ENCODE measurements around the gene ANKRD44. TPM values are rescaled to one million over a fixed set of nuclear protein-coding genes. Genes with fewer than 3 reads are reported as not detected.

Gene ANKRD44
- total RNA-seq, 4 donors from 2014 or later, result 24.4 to 51.8 (median 35.7) TPM

GRCh38 chr2:197195518-197195917, 115.1 kb downstream of the ANKRD44 start:
- Histone ChIP-seq H3K4me3 (no peak overlapping the region), H3K9me3 (no peaks in the 10 kb centered on the region), H3K27me3 (no peaks in the 10 kb centered on the region), H3K27ac (peak overlapping the region; percentile 40 to 74 (median 65)), H3K4me1 (peaks cover 8 to 79% (median 29%) of the 10 kb centered on the region in 3 donors), H3K36me3 (no peaks in the 10 kb centered on the region)
- ATAC-seq, result no peak
- TF ChIP-seq CTCF (IDR thresholded peaks at IDR 0.05), result no peak
- TF ChIP-seq POLR2AphosphoS5 (IDR thresholded peaks at IDR 0.05), result no peak
- TF ChIP-seq EP300 (IDR thresholded peaks at IDR 0.05), result no peak
- TF ChIP-seq POLR2A (IDR thresholded peaks at IDR 0.05), result no peak
- WGBS, 2 donors (ENCODE audit: low coverage in 1 of 2), result 5 to 19% methylated on average over 3 of the region's 3 CpGs

- Histone ChIP-seq H3K36me3 (no peaks in the 10 kb centered on the region), H3K27ac (no peak overlapping the region), H3K27me3 (no peaks in the 10 kb centered on the region), H3K4me3 (no peak overlapping the region), H3K4me1 (peaks cover 13 to 56% (median 17%) of the 10 kb centered on the region in 3 donors), H3K9me3 (no peaks in the 10 kb centered on the region)
- TF ChIP-seq CTCF (IDR thresholded peaks at IDR 0.05) (no peak), POLR2A (IDR thresholded peaks at IDR 0.05) (no peak), POLR2AphosphoS5 (IDR thresholded peaks at IDR 0.05) (no peak), EP300 (IDR thresholded peaks at IDR 0.05) (no peak)
- WGBS, 2 donors (ENCODE audit: low coverage in 1 of 2), result 67 to 83% methylated on average over 2 of the region's 2 CpGs
- no peak for ATAC-seq
Measured at GRCh38 chr2:197191940-197192322, 118.6 kb downstream of the ANKRD44 start.

- H3K4me3 ChIP-seq, result no peak overlapping the region
- TF ChIP-seq CTCF (IDR thresholded peaks at IDR 0.05) (peak; percentile 49 to 69 (median 64)), POLR2AphosphoS5 (IDR thresholded peaks at IDR 0.05) (no peak)
- peaks cover 10 to 50% (median 12%) of the 10 kb centered on the region in 3 donors for H3K4me1 ChIP-seq
- no peaks in the 10 kb centered on the region for H3K27me3 ChIP-seq
- ATAC-seq, result no peak
- H3K27ac ChIP-seq, result no peak overlapping the region
- no peaks in the 10 kb centered on the region for H3K9me3 ChIP-seq
- 43 to 48% methylated on average over 3 to 4 of the region's 4 CpGs for WGBS, 2 donors (ENCODE audit: low coverage in 1 of 2)
- no peaks in the 10 kb centered on the region for H3K36me3 ChIP-seq
Measured at GRCh38 chr2:197191177-197191939, 119.2 kb downstream of the ANKRD44 start.

- ATAC-seq, result no peak
- no peak overlapping the region for H3K27ac ChIP-seq
- TF ChIP-seq POLR2AphosphoS5 (IDR thresholded peaks at IDR 0.05) (no peak), CTCF (IDR thresholded peaks at IDR 0.05) (no peak), POLR2A (IDR thresholded peaks at IDR 0.05) (no peak), EP300 (IDR thresholded peaks at IDR 0.05) (no peak)
- no peaks in the 10 kb centered on the region for H3K27me3 ChIP-seq
- H3K36me3 ChIP-seq, result no peaks in the 10 kb centered on the region
- H3K4me3 ChIP-seq, result no peak overlapping the region
- no peaks in the 10 kb centered on the region for H3K9me3 ChIP-seq
- 64 to 74% methylated on average over 3 of the region's 3 CpGs for WGBS, 2 donors (ENCODE audit: low coverage in 1 of 2)
- peaks cover 3 to 42% (median 8%) of the 10 kb centered on the region in 3 donors for H3K4me1 ChIP-seq
Measured at GRCh38 chr2:197190100-197190432, 120.5 kb downstream of the ANKRD44 start.

- TF ChIP-seq POLR2A (IDR thresholded peaks at IDR 0.05), result no peak
- TF ChIP-seq POLR2AphosphoS5 (IDR thresholded peaks at IDR 0.05), result no peak
- TF ChIP-seq CTCF (IDR thresholded peaks at IDR 0.05), result no peak
- no peak for TF ChIP-seq EP300 (IDR thresholded peaks at IDR 0.05)
- WGBS, 2 donors (ENCODE audit: low coverage in 1 of 2), result 78 to 83% methylated on average over 8 to 9 of the region's 10 CpGs
- no peaks in the 10 kb centered on the region for H3K36me3 ChIP-seq
- no peaks in the 10 kb centered on the region for H3K27me3 ChIP-seq
- no peak overlapping the region for H3K4me3 ChIP-seq
- H3K27ac ChIP-seq, result no peak overlapping the region
- ATAC-seq, result no peak
- H3K9me3 ChIP-seq, result no peaks in the 10 kb centered on the region
- peaks cover 0 to 42% (median 13%) of the 10 kb centered on the region in 3 donors for H3K4me1 ChIP-seq
Measured at GRCh38 chr2:197189426-197190099, 121.0 kb downstream of the ANKRD44 start.

All from gastroesophageal sphincter (tissue), 4 donors.